ENCODE results near the gene ANGEL1.

Gene ANGEL1

GRCh38 chr14:76820700-76821099 is 8.0 kb upstream of the ANGEL1 start:
- DNase-seq: no peak

DNA sequence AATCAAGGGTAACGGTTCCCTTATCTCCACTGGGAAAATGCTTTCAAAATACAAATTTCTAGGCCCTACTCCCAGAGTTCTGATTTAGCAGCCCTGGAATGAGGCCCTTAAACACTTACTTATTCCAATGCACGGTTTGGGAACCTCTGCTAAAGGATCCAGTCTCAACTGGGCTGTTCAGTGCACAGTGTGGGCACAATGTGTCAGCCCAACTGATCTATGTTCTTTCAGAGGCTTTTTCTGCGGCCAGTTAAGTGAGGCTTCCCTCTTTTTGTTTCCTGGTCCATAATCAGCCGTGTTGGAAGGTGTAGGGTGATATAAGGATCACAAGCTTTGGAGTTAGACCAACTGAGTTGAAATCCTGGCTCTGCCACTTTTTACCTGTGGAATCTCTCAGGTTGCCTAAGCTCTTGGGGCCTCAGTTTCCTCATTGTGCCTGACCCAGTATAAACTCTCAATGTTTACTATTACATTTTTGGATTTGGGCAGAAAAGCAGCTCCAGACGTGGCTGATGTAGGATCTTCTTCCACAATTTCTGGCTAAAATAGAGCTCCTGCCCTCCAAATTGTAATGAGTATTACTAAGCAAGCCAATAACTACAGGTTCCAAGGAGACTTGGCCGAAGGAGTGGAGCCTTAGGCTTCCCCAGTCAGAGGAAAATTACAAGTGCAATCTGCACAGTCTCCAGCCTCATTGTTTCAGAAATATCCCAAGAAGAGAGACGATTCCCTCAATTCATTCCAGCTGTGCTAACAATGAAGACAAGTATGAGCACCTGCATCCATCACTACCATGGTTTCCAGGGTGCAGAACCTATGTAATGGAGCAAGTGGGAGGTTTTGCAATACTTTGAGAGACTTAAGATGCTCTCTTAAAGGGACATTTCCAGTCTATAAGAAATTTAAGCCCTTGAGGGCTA is 2.3 kb upstream of the ANGEL1 start:
- DNase-seq: no peak

GRCh38 chr14:76812093-76812421 is 625 bp downstream of the ANGEL1 start:
- DNase-seq: no peak

GRCh38 chr14:76811561-76811960 is 1.1 kb downstream of the ANGEL1 start:
- DNase-seq: peak; percentile 17

DNA sequence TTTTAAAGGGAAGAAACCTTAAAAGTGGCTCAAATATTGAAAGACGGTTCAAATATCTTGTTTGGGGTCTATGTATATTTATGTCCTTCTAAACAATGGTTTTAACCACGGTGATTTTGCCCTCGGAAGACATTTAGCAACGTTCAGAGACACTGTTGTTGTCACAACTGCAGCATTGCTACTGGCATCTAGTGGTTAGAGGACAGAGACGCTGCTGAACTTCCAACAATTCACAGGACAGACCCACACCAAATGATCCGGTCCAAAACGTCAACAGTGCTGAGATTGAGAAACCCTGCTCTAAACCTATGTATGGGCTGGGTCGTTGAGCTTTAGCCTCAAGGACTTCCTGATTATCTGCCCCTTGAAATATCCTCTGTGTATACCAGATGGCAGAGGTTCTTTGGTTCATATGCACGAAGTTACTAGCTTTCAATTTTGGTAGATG is 1.7 kb downstream of the ANGEL1 start:
- DNase-seq: peak; percentile 30

- no peak for DNase-seq
Observed at GRCh38 chr14:76810525-76810924, 2.2 kb downstream of the ANGEL1 start.

GRCh38 chr14:76808990-76809389 is 3.7 kb downstream of the ANGEL1 start:
- DNase-seq: no peak

DNA sequence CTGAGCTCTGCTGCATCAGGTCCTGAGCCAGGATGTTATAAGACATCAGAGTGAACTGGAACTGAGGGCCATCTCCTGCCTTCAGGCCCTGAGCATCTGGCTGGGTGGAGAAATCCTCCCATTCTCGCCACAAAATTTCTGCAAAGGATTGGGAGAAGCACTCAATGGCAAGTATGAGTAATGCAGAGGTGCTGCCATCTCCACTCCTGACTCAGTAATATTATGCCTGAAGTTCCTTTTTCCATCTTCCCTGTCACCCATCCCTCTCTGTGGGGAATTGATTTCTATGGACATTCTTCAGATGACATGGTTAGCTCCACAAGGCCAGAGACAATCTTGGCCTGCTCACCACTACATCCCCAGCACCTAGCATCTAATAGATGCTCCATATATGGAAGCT is 4.7 kb downstream of the ANGEL1 start:
- DNase-seq: no peak

DNA sequence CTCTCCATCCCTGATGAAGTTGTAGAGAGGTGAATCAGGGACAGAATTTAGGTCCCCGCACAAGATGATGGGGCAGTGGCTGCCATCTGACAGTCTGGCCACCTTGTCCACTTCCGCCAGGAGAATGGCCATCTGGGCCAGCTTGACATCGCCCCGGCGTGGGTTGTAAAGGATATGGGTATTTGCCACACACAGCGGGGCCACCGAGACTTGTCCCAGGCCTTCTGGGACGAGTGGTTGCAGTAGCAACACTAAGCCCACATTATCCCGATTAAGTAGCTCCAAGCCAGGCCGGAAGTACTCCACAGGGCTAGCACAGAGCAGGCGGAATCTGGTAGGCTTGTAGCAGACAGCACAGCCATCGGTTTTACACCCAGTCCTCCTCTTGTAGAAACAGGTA is 6.2 kb downstream of the ANGEL1 start:
- no peak for DNase-seq

DNA sequence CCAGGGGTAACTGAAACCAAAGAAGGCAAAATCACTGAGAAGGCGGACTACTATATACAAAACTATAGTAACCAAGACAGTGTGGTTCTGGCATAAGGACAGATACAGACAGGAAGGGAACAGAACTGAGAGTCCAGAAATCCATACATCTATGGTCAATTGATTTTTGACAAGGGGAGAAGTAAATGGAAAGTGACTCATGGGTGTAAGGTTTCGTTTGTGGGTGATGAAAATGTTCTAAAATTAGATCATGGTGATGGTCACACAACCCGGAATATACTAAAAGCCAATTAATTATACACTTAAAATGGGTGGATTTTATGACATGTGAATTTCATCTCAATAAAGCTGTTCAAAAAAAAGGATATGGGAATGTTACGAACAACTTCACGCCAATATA is 18.7 kb downstream of the ANGEL1 start:
- DNase-seq: no peak

- no peak for DNase-seq
Observed at GRCh38 chr14:76793324-76793723, 19.4 kb downstream of the ANGEL1 start.

GRCh38 chr14:76792422-76792821 is 20.3 kb downstream of the ANGEL1 start:
- DNase-seq: no peak

DNA sequence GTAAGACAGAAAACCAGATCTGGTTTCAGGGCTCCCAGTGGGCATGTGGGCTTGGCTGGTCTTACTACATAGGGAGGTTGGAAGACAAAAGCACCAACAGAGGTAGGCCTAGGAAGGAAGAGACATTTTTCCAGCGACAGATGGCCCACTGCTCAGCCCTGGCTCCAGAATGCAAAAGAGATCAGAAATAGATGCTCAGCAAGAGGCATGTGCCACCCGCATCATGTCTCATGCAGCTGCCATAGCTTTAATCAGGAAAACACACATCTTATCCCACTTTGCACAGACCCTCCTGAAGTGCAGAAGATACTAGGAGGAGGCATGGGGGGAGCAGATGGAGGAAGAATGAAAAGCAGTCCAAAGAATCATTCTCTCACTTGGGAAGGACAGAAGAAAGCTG is 26.1 kb downstream of the ANGEL1 start:
- DNase-seq: no peak

DNA sequence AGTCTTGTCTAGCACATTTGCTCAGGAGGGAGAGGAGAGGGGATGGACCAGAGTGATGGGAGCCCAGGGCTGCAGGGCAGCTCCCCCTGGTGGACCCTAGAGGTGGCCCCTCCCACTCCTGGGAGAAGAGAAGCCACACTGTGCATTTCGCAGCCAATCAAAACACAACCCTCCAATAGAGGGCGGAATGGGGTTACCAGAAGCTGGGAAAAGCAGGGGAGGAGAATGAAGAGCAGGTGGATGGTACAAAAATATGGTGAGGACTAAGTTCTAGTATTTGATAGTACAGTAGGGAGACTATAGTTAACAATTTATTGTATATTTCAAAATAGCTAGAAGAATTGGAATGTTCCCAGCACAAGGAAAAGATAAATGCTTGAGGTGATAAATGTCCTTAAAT is 27.8 kb downstream of the ANGEL1 start:
- DNase-seq: peak; percentile 80

DNA sequence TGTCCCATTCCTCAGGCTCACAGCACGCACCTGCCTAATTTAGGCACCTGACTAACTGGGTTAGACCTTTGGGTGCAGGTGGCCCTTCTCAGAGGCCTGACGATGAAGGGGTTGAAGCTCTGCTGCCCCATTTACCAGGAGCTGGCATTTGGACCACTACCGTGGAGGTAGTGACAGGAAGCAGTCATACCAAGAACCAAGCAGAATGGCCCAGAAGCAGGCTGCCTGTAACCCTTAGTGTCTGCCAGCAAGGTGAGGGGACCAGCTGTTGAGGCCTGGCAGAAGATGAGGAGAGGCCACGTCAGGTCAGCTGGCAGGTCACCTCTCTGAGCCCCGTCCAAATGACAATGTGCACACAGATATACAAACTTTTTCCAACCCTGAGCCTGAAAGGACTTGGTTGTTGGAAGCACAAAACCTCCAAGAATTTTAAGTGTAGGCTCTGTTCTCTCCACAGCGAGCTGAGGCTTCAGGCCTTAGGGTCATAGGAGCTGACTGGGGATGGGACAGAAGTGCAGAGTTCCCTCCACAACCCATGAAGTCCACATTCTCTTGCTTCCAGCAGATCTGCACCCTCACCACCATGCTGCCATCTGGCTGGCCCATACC is 28.3 kb downstream of the ANGEL1 start:
- DNase-seq: no peak

GRCh38 chr14:76782885-76783566 is 29.7 kb downstream of the ANGEL1 start:
- DNase-seq: peak; percentile 19

GRCh38 chr14:76782115-76782884 is 30.4 kb downstream of the ANGEL1 start:
- DNase-seq: no peak

DNA sequence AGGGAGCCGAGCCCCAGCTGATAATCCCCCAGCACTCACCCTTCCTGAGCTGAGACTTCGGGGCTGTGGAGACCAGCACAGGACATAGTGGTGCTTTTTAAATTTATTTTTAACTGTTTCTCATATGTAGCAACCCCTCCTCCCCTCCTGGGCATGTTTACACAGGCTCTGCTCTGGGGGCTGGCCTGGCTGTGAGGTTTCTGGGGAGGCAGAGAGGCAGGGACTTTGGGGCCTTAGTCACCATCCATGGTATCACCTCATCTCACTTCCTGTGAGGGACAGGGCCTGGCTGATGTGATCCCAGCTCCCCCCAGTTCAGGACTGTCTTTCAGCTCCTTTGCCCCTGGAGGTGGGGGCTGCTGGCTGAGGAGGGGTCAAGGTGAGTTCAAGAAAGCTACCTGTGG is 31.0 kb downstream of the ANGEL1 start:
- DNase-seq: no peak

DNA sequence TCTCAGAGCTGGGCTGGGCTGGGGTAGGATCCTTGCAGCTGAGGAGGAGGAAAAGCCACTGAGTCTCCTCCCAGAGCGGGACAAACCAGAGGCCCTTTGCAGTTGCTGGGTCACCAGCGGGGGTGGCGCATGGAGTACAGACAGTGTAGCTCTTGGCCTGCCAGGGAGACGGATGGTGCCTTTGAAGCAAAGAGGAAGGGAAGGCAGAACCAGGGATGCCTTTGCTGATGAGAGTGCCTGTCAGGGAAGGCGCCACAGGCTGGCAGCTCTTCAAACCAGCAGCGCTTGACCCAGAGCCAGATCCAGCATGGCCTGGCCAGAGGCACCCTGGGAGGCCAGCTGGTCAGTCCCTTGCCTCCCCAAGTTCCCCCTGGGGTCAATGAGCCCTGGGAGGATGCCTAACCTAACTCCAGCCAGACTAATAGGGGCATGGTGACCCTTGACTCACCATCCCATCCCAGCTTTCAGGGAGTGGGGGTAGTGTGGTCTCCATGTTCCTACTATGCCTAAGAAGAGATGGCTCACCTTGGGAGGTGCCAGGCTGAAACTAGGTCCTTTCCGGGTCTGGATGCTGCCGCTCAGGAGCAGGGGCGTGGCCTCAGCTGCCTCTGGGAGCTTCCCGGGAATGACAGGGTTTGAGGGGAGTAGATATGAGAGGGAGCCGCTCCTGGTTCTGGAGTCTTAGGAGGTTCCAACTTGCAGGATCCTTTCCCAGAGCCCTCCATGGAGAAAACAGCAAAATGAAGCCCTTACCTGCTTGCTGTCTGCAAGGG is 31.6 kb downstream of the ANGEL1 start:
- no peak for DNase-seq

DNA sequence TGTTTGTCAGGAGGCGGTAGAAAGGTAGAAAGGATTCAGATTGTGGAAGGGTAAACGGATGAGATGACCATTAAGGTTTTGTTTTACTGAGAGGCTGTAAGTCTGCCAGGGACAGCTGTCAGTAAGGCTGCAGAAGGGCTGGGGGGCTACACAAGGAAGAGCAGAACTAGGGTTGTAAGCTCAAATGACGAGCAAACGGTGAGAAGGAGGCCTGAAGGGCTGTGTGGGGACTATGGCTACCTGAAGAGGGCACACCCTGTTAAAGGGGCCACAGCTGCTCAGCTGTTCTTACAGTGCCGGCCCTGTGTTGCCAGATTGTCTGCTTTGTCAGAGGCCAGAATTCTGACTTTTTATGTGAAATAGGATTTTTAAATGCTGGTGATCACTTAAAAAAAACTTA is 32.3 kb downstream of the ANGEL1 start:
- DNase-seq: no peak

DNA sequence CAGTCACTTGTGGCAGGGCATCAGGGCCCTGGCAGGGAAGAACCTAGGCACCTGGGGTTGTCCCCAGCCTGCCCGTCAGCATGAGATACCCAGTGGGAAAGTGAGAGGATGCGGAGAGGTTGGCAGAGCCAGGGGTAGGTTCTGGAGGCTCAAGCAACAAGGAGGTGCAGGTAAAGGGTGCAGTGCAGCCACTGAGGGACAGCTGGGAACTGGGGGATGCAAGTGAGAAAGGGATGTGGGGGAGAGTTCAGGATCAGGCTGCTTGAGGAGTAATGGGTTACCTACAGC is 32.7 kb downstream of the ANGEL1 start:
- no peak for DNase-seq
